OCI-LY3 (cell line): ENCODE results near the gene ACER2.
"Not testable (repeated sequence)": the region's sequence is repeated elsewhere in the genome, so short reads cannot be mapped to it uniquely, and the experiment has no call there.

ENCODE experiments used
- H2AFZ ChIP-seq: fragments of 200-600, 300-600 bp; shearing (Covaris generic); 2 replicates; pipeline ENCODE4 v1.6.0; 2014; ENCODE audit warnings: antibody characterized with exemption, low read depth, low read length
- H3K27ac ChIP-seq: fragments of 200-600, 300-600 bp; sonication (generic); 2 replicates; pipeline ENCODE4 v1.5.1; 2014; ENCODE audit warnings: mild to moderate bottlenecking, low read length, moderate library complexity, mixed read lengths
- H3K27me3 ChIP-seq: fragments of 200-600, 300-600 bp; sonication (generic); 2 replicates; pipeline ENCODE4 v1.6.1; 2014; ENCODE audit warnings: low read depth, low read length, mixed read lengths
- H3K36me3 ChIP-seq: fragments of 200-600, 300-600 bp; sonication (generic); replicated peaks from 2 replicates; pipeline ENCODE3; 2014; ENCODE audit warnings: low read depth, low read length, mixed read lengths
- H3K4me1 ChIP-seq: fragments of 300-600, 200-600 bp; sonication (generic); 2 replicates; pipeline ENCODE4 v1.6.1; 2014; ENCODE audit warnings: low read length, mixed read lengths
- H3K4me2 ChIP-seq: fragments of 200-600, 300-600 bp; sonication (generic); 2 replicates; pipeline ENCODE4 v1.6.1; 2014; ENCODE audit warnings: low read length, mixed read lengths
- H3K4me3 ChIP-seq: fragments of 300-600, 200-600 bp; sonication (generic); 2 replicates; pipeline ENCODE4 v1.5.1; 2014; ENCODE audit warnings: antibody characterized with exemption, mild to moderate bottlenecking, low read length, moderate library complexity
- H3K79me2 ChIP-seq: fragments of 300-600, 200-600 bp; shearing (Covaris generic); 2 replicates; pipeline ENCODE4 v1.6.1; 2014; ENCODE audit warnings: mild to moderate bottlenecking, low read length, mixed read lengths
- H3K9ac ChIP-seq: fragments of 300-600, 200-600 bp; shearing (Covaris generic); 2 replicates; pipeline ENCODE4 v1.6.0; 2014; ENCODE audit warnings: mild to moderate bottlenecking, low read length, moderate library complexity
- H3K9me3 ChIP-seq: fragments of 200-600, 300-600 bp; shearing (Covaris generic); 2 replicates; pipeline ENCODE4 v1.6.1; 2014; ENCODE audit warnings: low read length, mixed read lengths; ENCODE audit not compliant: insufficient read depth
- H4K20me1 ChIP-seq: fragments of 200-600, 300-600 bp; sonication (generic); 2 replicates; pipeline ENCODE4 v1.6.1; 2016; ENCODE audit warnings: low read length, mixed read lengths; ENCODE audit not compliant: insufficient read depth
- EZH2phosphoT487 ChIP-seq: fragments of 200-600 bp; shearing (Covaris generic); IDR thresholded peaks from 2 replicates; pipeline ENCODE4 v1.6.1; 2018; ENCODE audit warnings: antibody characterized with exemption, mixed run types, low read depth
- TF ChIP-seq, protein P1 (sequence below): fragments of 200-600, 300-600 bp; sonication (generic); IDR thresholded peaks from 2 replicates; pipeline ENCODE4 v1.5.1; 2014; ENCODE audit warnings: antibody characterized with exemption, low read length, low read depth

The ACER2 gene

DNA sequence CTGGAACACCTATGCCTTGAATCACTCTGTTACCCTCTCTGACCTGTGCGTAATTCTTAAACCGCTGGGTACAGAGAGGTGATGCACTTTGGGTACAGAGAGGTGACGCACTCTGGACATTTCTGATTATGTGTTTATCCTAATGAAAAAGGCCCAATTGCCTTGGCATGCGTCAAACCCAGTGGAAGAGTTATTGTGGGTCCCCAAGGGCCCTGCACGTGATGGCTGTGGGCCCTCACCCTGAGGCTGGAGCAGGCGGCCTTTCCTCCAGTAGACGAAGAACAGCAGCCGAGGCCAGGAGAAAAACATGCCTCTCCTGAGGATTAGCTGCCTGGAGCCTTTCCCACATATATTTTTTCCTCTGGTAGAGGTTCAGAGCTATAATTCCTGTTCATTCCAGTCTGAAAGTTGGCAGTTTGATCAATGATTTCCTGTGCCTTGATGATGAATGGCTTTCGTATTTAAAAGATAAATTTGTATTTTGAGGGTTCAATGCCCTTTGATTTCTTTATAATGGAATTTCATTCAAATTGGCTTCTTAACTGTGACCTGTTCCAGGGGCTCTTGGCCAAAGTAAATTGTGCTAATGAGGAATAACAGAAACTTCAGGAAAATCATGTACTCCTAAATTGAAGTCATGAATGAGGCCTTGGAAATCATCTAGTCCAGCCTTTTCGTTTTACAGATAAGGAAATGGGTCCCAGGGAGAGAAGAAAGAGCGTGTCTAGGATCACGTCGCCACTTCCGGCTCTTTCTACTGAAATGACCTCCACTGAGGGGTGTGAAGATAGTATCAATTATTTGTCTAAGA lies 22.8 kb downstream of the ACER2 start:
- H3K9me3 ChIP-seq = no peaks in the 10 kb centered on the region
- no peak overlapping the region for H3K27ac ChIP-seq
- H3K36me3 ChIP-seq = no peaks in the 10 kb centered on the region
- TF ChIP-seq, protein P1, sequence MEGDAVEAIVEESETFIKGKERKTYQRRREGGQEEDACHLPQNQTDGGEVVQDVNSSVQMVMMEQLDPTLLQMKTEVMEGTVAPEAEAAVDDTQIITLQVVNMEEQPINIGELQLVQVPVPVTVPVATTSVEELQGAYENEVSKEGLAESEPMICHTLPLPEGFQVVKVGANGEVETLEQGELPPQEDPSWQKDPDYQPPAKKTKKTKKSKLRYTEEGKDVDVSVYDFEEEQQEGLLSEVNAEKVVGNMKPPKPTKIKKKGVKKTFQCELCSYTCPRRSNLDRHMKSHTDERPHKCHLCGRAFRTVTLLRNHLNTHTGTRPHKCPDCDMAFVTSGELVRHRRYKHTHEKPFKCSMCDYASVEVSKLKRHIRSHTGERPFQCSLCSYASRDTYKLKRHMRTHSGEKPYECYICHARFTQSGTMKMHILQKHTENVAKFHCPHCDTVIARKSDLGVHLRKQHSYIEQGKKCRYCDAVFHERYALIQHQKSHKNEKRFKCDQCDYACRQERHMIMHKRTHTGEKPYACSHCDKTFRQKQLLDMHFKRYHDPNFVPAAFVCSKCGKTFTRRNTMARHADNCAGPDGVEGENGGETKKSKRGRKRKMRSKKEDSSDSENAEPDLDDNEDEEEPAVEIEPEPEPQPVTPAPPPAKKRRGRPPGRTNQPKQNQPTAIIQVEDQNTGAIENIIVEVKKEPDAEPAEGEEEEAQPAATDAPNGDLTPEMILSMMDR = no peak
- no peak for TF ChIP-seq EZH2phosphoT487
- no peak overlapping the region for H2AFZ ChIP-seq
- no peak overlapping the region for H3K4me2 ChIP-seq
- no peaks in the 10 kb centered on the region for H3K27me3 ChIP-seq
- no peaks in the 10 kb centered on the region for H3K79me2 ChIP-seq
- H4K20me1 ChIP-seq = no peaks in the 10 kb centered on the region
- no peak overlapping the region for H3K9ac ChIP-seq
- H3K4me1 ChIP-seq = no peaks in the 10 kb centered on the region
- H3K4me3 ChIP-seq = no peak overlapping the region

DNA sequence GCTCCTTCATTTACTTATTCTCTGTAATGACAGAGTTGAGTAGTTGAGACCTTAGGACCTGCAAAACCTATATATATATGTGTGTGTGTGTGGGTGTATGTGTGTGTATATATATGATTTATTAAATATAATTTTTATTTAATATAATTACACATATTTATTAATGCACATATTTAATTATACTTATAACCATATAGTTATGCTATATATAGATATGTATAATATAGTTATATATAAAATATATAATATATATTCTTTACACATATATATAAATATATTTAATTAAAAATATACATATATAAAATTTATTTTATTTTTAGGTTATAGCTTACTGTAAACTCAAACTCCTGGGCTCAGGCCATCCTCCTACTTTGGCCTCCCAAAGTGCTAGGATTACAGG lies 23.7 kb downstream of the ACER2 start:
- Histone ChIP-seq H3K9me3 (no peaks in the 10 kb centered on the region), H3K4me1 (no peaks in the 10 kb centered on the region), H3K36me3 (no peaks in the 10 kb centered on the region), H3K79me2 (no peaks in the 10 kb centered on the region), H3K27me3 (no peaks in the 10 kb centered on the region), H3K4me3 (no peak overlapping the region), H3K27ac (no peak overlapping the region), H2AFZ (no peak overlapping the region), H3K4me2 (no peak overlapping the region), H3K9ac (no peak overlapping the region), H4K20me1 (no peaks in the 10 kb centered on the region)
- TF ChIP-seq, protein P1 = no peak
- no peak for TF ChIP-seq EZH2phosphoT487

DNA sequence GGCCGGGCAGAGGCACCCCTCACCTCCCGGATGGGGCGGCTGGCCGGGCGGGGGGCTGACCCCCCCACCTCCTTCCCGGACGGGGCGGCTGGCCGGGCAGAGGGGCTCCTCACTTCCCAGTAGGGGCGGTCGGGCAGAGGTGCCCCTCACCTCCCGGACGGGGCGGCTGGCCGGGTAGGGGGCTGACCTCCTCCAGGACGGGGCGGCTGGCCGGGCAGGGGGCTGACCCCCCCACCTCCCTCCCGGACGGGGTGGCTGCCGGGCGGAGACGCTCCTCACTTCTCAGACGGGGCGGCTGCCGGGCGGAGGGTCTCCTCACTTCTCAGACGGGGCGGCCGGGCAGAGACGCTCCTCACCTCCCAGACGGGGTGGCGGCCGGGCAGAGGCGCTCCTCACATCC lies 24.9 kb downstream of the ACER2 start:
- not testable (repeated sequence) for H3K9me3 ChIP-seq, H3K79me2 ChIP-seq, H3K27ac ChIP-seq, H2AFZ ChIP-seq, H3K4me2 ChIP-seq, H4K20me1 ChIP-seq, H3K4me1 ChIP-seq, H3K36me3 ChIP-seq, H3K27me3 ChIP-seq, H3K4me3 ChIP-seq, H3K9ac ChIP-seq

DNA sequence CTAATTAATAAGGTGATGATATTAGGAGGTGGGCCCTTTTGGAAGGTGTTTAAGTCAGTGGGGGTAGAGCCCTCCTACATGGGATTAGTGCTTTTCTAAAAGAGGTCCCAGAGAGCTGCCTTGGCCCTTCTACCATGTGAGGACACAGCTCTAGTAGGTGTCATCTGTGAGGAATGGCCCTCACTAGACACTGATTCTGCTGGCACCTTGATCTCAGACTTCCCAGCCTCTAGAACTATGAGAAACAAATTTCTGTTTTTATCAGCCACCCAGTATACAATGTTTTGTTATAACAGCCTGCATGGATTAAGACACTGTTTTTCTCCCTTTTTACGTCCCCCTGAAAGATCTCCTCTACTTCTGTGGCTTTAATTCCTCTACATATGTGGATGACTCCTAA lies 31.6 kb downstream of the ACER2 start:
- Histone ChIP-seq H3K36me3 (no peaks in the 10 kb centered on the region), H4K20me1 (no peaks in the 10 kb centered on the region), H3K4me2 (no peak overlapping the region), H2AFZ (no peak overlapping the region), H3K4me1 (peaks cover 12% of the 10 kb centered on the region), H3K27ac (no peak overlapping the region), H3K4me3 (no peak overlapping the region), H3K79me2 (no peaks in the 10 kb centered on the region), H3K27me3 (no peaks in the 10 kb centered on the region), H3K9ac (no peak overlapping the region), H3K9me3 (no peaks in the 10 kb centered on the region)
- TF ChIP-seq, protein P1 = no peak
- TF ChIP-seq EZH2phosphoT487 = no peak
